ENCODE results near the gene GPER1.
"Not testable (repeated sequence)": the region's sequence is repeated elsewhere in the genome, so short reads cannot be mapped to it uniquely, and the experiment has no call there.

GPER1 gene

GRCh38 chr7:1087952-1088920, at the start of gene GPER1:
GPER1 (plus strand) TSS chr7:1088113; CDS start chr7:1091729, 3,616 bp downstream.
- no peak for DNase-seq

DNA sequence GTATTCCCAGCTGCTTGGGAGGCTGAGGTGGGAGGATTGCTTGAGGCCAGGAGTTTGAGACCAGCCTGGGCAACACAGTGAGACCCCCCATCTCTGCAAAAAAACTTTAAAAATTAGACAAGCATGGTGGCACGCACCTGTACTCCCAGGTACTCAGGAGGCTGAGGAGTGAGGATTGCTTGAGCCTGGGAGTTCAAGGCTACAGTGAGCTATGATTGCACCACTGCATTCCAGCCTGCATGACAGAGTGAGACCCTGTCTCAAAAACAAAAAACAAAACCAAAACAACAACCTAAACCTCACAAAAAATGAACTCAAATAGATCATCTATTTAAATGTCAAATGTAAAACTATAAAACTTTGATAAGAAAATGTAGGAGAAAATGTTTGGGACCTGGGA, 47.7 kb upstream of the GPER1 start:
- DNase-seq: not testable (repeated sequence)

DNA sequence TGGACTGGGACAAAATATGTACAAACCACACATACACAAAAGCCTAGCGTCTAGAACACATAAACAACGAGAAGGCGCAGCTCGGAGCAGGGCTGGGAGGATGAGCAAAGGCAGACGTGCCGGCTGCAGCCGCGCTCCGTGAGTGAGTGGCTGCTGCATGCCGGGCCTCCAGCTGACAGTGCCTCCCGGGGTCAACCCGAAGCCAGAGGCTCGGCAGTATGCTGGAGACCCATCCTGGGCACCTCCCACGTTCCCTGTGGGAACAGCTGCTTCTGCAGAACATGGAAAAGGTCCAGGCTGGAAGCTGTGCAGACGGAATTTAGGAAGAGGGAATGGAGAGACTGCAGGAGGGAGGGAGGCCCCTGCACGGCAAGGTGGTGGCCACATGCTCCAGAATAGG, 47.1 kb upstream of the GPER1 start:
- no peak for DNase-seq

DNA sequence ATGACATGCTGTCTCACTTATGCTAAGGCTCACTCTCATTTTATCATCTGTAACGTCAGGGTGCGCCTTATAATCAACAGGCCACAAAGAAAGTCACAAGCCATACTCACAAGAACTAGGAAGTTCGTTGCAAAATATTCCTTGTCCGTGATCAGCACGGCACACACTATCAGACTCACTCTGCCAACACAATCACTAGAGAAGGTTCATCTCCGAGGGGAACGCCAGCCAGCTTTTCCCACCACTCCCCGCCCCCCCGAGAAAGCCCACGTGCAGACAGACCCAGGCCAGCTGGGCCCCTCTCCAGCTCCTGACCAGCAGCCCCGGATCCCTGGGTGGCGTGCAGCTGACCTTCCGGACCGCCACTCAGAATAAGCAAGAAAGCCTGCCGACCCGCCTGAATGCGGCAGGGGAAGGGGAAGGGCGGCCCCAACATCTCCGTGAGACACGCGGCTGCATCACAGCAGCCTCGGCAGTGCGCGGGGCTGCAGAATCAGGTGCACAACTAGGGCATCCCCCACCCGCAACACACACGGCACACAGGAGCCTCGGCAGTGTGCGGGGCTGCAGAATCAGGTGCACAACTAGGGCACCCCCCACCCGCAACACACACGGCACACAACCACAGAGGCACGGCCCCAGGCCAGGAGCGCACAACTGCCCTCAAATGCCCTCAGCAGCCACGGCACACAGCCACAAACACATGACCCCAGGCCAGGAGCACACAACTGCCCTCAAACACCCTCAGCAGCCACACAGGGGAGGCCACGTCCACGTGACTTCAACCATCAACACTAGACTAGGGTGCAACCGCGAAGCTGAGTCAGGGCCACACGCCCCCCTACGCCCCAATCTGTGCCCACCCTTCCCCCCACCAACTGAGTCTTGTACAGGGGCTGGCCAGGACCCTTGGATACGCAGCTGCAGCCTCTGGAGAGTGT, 46.1 kb upstream of the GPER1 start:
- no peak for DNase-seq

- DNase-seq: no peak
Observed at GRCh38 chr7:1042492-1042833, 45.5 kb upstream of the GPER1 start.

DNA sequence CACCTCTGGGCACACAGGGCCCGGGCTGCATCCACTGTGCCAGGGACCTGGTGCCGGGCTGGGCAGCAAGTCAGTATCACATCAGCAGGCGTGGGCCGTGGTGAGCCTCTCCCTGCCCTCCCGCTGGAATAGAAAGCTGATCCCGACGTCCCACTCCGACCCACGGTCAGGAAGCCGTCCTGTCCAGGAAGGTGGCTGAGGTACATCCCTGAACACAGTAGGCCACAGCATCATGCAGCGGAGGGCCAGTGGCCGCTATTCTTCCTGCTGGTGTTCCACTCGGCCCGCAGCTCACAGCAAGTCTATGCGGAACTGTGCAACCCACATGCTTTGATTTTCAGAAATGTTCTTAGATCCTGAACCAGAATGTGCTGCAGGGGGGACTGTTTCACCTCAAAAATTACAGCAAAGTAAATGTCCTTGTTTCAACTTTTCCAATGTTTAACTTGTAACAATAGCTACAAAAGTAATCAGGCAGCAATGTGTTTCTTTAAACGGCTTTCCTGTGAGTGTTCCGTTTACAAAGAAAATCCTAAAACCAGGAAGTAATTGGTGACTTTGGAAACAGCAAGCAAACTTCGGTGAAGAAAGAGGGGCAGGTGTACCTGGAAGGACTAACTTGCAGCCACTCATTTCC, 44.2 kb upstream of the GPER1 start:
- no peak for DNase-seq

DNA sequence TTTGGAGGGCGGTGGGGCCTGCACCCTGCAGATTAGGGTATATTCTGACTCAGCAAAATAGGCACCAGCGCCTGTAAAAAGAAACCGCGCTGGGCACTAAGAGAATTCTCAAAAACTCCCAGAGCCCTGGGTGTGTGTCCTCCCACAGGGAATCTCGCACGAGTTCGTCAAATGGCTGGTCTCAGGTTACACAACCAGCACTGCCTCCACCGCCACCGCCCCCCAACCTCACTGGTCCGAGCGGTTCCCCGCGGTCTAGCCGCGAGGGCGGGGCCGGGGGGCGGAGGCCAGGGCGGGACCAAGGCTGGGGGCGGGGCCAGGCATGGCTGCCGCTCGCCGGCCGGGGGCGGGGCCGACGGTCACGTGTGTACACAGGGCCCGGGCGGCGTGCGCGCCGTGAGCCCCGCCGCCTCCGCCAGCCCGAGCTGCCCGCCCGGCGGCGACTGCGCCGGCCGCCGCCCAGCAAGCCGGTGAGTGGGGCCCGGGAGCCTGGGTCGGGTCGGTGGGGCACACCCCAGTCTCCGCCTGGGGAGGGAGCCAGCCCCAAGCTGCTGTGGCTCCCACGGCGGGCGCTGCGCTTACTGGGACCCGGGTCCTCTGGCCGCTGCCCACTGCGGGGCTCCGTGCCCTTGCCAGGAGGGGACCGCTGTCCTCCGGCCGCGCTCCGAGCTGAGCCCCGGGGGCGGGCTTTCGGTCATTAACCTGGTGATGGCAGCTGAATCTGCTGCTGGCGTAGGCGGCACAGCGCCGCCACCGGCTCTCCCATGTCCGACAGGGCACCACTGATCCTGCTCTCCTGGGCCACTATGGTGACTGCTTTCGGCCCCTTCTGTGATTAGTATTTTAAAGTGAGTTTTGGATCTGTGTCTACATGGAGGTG, 43.5 kb upstream of the GPER1 start, which contains the start of gene GPR146:
GPR146 (plus strand) TSS at position 358 of the 880 bp plus-strand sequence. CDS start 12,970 bp downstream, outside the sequence.
- peak; percentile 91 for DNase-seq

DNA sequence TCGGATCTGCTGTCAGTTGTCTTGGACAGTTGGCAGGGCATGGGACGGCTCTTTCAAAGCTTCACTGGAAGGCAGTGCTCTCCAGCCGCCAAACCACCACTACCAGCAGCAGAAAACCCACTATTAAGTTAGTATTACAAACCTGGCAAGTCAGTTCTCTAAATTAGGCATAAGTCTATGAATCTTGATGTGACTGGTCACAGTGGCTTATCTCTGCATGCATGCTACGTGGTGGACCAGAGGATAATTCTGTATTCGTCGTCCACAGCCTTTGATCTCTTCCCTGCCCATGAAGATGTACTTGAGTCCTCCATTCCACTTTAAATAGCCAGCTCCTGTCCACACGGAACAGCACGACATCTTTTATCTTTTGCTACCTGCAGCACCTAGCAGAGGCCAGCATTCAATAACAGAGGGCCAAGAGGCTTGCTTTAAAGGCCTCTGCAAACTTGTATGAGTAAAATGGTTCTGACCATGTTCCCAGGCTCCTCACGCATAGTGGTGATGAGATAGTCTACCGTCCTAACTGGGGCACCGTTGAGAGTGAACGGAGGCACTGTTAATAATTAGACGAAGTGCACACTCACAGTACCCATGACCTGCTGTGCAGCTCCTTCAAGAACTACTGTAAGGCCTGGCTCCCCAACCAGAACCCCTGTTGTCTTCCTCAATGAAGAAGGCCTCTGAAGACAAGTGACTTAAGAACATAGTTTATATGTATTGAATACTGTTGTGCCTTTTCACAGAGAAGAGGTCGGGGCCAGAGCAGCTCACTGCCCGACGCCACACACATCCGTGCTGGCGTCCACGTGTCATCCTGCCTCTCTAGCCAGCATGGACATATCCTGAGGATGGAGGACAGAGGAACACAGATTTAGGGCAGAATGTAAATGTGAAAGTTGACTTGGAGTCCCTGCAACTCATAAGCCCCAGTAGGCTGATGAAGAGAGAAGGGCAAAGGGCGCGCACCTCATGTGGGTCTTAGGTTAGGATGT, 42.5 kb upstream of the GPER1 start:
- no peak for DNase-seq

DNA sequence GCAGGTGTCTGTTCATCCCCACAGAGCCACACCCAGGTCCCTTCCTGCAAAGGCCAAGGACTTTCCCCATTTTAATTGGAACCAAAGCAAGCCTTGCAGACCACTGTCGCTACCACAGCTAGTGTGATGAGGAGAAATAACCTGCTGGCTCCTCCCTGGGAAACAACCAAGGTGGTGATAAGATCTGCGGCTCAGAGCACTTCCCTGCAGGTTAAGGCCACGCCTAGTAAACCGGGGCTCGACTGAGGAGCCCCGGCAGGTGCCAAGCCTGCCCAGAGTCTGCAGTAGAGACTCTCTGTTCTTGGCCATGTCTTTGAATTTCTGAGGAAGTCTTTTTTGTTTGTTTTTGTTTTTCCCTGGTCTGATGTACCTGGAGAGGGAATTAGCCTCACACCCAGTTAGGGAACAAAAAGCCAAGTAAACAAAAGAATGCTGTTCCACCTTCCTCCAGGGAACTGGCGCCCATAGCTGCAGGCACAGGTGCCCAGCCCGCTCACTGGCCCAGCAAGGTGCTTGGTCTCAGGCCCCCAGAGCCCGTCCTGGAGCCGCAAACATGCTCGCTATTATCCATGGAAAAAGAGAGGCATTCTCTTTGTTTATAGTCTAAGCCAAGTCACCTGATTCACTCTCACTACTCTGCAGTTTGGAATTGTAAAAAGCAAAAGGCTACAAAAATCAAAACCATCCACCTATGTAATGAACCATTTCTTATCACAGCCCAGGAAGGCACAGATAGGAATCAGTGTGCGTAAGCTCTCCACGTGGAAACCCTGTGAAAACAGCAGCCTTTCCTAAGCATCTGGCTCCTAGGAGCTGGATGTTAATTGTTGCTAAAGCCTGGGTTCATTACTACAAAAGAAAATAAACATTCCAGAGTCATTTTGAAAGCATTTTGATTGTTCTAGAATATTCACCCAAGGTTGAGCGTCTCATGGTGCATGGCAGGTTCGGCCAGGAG, 40.9 kb upstream of the GPER1 start:
- no peak for DNase-seq

DNA sequence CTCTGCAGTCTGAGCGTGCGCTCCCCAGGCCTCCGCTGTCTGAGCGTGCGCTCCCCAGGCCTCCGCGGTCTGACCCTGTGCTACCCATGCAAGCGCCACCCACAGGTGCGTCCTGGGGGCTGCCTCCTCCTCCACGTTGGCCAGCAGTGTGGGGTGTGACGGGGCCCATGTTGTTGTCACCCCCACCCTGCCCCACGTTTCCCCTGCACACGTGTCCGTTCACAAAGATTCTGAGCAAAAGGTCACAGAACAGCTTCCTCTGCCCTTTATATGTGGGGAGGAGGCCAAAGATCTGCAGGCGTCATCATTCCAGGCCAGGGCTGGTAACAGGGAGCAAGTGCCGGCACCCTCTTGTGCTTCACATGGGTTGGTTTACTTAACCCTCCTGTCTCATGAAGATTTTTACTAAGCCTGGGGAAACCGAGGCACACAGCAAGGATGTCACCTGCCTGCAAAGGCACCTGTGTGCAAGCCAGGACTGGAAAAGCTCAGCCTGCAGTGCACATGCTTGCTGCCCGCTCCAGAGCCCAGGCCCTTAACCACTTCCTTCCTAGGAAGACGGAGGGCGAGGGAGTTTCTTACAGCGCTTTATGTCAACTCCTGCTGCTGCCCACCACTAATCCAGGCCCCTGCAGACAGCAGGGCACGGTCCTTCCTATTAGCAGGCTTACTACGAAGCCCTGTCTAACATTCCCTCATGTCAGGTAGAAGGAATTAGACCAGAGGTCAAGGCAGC, 38.7 kb upstream of the GPER1 start:
- DNase-seq: no peak

DNA sequence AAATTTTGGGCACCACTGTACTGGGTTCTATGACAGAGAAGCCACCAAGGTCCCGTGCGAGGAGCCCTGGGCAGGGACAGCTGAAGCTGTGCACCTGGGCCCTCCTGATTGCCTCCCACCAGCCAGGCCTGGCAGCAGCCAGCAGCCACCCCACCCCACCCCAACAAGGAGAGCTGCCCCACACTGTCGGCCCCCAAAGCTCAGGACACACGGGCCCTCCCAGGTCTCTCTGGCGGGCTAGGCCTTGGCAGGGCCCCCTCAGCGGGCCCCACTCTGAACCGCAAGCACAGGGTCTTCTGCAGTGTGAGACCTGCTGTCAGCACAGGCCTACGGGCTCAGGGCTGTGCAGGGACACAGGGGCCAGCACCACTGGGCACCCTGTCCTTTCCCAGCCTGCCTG, 38.1 kb upstream of the GPER1 start:
- no peak for DNase-seq

DNA sequence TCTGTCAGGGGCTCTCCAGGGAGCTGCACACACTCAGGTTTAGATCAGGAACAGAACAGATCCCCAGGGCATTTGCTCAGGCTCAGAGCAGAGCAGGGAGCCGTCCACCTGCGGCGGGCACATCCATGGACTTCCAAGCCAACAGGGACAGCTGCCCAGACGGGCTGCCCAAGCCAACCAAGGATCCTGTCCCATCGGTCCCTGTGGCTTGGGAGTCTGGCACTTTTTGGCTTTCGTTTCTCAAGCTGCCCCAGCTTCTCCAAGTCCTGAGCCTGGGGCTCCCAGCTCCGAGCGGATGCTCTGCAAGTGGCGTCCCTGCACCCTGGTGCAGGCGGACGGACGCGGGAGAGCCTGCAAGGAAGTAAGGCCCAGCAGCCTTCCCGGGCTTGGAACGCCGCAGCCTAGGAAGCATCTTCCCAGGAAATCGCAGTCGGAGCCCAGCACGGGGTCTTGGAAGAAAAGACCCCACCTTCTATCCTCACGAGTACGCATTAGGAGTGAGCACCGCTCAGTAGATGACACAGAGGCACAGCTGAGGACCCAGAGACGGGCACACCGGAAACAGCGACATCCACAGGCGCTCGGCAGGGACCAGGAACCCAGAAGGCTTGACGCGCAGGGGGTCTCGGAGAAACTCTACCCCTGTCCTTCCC, 37.5 kb upstream of the GPER1 start:
- no peak for DNase-seq

DNA sequence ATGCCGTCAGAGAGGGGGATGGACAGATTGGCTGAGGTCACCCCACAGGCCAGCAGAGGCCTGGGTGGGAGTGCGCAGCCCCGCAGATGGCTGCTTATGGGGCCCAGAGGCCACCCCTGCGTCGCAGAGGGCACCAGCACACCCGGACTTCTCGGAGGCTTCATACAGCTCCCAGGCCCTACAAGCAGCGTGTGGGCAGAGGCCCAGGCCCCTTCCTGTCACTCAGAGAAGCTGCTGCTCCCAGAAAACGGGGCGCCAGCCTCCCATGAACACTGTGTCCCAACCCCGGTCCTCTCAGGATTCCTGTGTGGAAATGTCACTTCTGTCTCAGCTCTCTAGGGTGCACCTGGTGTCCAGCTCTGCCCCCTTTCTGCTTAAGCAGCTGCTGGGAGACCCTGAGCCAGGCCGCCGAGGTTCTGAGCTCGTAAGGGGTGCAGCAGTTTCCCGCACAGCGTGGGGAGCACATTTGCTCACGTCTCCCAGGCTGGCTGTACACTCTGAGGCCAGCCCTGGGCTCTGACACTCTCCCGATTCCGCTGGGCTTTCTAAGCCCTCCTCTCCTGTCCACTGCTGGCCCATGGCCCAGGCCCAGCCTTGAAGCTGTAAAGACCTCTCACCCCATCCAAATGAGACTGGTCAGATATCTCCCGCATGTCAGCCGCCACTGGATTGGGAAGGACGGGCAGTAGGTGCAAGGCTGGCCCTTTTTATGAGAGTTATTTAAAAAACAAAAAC, 36.8 kb upstream of the GPER1 start:
- no peak for DNase-seq

- no peak for DNase-seq
Observed at GRCh38 chr7:1052031-1052818, 35.7 kb upstream of the GPER1 start.

GRCh38 chr7:1053002-1053411, 34.9 kb upstream of the GPER1 start:
- DNase-seq: no peak

GRCh38 chr7:1053816-1054370, 34.0 kb upstream of the GPER1 start:
- DNase-seq: no peak

Data from activated naive CD4-positive, alpha-beta T cell treated with anti-CD3 and anti-CD28 coated beads, Interleukin-2, amount 50 U/mL, for 16 hours (primary cell).